Measurements from ENCODE around the gene ADAMTS13.

DNA sequence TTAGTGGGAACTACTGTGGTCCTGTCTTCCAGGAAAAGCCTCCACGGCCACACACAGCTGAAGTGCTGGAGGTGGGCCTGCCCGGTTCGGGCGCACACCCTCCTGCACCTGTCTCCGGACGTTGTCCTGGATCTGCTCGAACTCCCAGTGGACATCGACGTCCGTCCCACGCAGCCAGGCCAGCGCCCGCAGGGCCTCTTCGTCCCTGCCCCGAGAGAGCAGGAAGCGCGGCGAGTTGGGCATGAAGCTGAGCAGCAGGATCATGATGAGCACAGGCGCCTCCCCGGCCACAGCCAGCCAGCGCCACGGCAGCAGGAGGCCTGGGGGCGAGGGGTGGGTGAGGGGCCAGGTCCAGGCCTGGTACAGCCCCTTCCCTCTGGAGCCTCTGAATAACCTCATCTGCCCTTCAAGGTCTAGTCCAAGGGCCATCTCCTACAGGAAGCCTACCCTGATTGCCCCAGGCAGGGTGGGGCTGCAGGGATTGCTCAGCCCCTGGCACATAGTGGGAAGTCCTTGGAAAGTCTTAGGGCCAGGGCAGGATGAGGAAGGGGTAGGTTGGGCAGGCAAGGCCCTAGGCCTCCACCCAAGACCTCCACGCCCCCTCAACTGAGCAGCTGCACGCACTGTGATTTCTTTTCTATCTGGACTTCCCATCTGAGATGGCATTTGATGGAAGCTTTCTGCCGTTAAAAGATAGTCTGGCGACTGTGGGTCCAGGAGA is 53.3 kb downstream of the ADAMTS13 start:
- TF ChIP-seq, protein P1, sequence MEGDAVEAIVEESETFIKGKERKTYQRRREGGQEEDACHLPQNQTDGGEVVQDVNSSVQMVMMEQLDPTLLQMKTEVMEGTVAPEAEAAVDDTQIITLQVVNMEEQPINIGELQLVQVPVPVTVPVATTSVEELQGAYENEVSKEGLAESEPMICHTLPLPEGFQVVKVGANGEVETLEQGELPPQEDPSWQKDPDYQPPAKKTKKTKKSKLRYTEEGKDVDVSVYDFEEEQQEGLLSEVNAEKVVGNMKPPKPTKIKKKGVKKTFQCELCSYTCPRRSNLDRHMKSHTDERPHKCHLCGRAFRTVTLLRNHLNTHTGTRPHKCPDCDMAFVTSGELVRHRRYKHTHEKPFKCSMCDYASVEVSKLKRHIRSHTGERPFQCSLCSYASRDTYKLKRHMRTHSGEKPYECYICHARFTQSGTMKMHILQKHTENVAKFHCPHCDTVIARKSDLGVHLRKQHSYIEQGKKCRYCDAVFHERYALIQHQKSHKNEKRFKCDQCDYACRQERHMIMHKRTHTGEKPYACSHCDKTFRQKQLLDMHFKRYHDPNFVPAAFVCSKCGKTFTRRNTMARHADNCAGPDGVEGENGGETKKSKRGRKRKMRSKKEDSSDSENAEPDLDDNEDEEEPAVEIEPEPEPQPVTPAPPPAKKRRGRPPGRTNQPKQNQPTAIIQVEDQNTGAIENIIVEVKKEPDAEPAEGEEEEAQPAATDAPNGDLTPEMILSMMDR (IDR thresholded peaks at IDR 0.05): no peak
- no peak for TF ChIP-seq POLR2A (IDR thresholded peaks at IDR 0.05)
